ENCODE data around the gene YJU2. TPM values are rescaled to one million over a fixed set of nuclear protein-coding genes. Genes with fewer than 3 reads are reported as not detected.

Gene YJU2
- 10 to 100 TPM; 18.5 to 33.0 (median 23.2) TPM for total RNA-seq

DNA sequence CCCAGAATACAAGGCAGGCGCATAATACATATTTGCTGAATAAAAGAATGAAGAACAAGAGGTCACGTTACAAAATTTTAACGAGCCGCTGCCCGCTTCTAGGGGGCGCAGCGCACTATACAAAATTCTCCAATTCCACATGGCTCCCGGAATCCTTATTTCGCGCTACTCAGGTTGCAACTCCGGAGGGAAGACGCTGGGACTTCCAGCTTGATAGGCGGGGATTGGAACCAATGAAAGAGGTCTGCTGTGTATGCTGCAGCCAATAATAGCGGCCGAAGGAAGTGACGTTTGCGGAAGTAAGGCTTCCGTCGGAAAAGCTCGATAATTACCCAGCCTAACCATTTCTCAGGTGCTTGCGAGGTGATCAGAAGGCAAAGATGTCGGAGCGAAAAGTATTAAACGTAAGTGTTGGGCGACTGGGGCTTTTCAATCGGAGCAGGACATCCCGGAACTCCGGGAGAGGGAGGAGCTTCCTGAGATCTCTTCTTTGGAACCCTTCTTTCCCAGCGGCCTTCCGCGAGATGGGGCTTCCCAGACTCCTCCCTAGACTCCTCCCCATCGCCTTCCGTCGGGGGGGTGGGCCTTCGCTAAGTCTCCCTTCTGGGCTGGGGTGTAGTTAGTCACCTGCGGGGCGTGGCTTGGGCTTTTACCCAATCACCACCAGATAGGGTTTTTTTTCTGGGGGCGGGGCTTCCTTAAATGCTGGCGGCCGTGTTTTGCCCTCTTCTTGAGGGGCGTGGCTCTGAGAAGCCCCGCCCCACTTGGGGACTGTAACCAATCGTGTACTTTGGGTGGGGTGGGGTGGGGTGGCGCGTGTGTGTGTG, at the start of gene YJU2:
YJU2 (plus strand) TSS at position 314 of the 827 bp plus-strand sequence; CDS start at position 381, 67 bp downstream.
- H3K9me3 ChIP-seq = peaks cover 0 to 7% (median 0%) of the 10 kb centered on the region in 3 donors
- whole genome bisulfite sequencing, 2 donors = 0 to 1% methylated on average over 29 to 31 of the region's 45 CpGs
- peaks cover 14 to 37% (median 20%) of the 10 kb centered on the region in 3 donors for H3K36me3 ChIP-seq
- peak within 1 kb of the TSS; percentile 95 to 99 (median 96) for H3K27ac ChIP-seq
- no peaks in the 10 kb centered on the region for H3K27me3 ChIP-seq
- DNase-seq = peak; percentile 96
- TF ChIP-seq POLR2A (IDR thresholded peaks at IDR 0.05) = peak in 1 of 4 donors; percentile 48
- TF ChIP-seq, protein P1, sequence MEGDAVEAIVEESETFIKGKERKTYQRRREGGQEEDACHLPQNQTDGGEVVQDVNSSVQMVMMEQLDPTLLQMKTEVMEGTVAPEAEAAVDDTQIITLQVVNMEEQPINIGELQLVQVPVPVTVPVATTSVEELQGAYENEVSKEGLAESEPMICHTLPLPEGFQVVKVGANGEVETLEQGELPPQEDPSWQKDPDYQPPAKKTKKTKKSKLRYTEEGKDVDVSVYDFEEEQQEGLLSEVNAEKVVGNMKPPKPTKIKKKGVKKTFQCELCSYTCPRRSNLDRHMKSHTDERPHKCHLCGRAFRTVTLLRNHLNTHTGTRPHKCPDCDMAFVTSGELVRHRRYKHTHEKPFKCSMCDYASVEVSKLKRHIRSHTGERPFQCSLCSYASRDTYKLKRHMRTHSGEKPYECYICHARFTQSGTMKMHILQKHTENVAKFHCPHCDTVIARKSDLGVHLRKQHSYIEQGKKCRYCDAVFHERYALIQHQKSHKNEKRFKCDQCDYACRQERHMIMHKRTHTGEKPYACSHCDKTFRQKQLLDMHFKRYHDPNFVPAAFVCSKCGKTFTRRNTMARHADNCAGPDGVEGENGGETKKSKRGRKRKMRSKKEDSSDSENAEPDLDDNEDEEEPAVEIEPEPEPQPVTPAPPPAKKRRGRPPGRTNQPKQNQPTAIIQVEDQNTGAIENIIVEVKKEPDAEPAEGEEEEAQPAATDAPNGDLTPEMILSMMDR (IDR thresholded peaks at IDR 0.05) = peak in 5 of 6 experiments; percentile 21 to 57 (median 41)
- peak within 1 kb of the TSS; percentile 59 to 88 (median 68) for H3K4me3 ChIP-seq
- intact Hi-C loops (cut with DNase I) = no loop called here
- peaks cover 11 to 18% (median 12%) of the 10 kb centered on the region in 3 donors for H3K4me1 ChIP-seq

DNA sequence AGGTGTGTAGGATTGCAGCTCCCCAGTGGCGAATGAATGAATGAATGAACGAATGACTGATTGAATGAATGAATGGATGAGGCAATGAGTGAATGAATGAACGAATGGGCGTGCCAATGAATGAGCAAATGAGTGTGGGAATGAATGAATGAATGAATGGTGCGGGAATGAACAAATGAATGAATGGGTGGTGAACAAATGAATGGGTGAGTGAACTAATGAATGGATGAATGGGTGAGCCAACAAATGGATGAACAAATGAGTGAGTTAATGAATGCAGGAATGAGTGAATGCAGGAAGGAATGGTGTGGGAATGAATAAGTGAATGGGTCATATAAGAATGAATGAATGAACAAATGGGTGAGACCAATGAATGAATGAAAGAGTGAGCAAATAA, 49.7 kb upstream of the YJU2 start:
- WGBS, 2 donors = 77 to 84% methylated on average over 5 of the region's 5 CpGs
- no peaks in the 10 kb centered on the region for H3K9me3 ChIP-seq
- intact Hi-C loops (cut with DNase I) = no loop called here
- H3K4me3 ChIP-seq = no peak overlapping the region
- no peaks in the 10 kb centered on the region for H3K36me3 ChIP-seq
- H3K27me3 ChIP-seq = peaks cover 6 to 84% (median 13%) of the 10 kb centered on the region in 4 donors
- H3K27ac ChIP-seq = no peak overlapping the region
- TF ChIP-seq, protein P1 (IDR thresholded peaks at IDR 0.05) = no peak
- TF ChIP-seq POLR2A (IDR thresholded peaks at IDR 0.05) = no peak
- DNase-seq = no peak
- H3K4me1 ChIP-seq = peaks cover 0 to 9% (median 7%) of the 10 kb centered on the region in 3 donors

DNA sequence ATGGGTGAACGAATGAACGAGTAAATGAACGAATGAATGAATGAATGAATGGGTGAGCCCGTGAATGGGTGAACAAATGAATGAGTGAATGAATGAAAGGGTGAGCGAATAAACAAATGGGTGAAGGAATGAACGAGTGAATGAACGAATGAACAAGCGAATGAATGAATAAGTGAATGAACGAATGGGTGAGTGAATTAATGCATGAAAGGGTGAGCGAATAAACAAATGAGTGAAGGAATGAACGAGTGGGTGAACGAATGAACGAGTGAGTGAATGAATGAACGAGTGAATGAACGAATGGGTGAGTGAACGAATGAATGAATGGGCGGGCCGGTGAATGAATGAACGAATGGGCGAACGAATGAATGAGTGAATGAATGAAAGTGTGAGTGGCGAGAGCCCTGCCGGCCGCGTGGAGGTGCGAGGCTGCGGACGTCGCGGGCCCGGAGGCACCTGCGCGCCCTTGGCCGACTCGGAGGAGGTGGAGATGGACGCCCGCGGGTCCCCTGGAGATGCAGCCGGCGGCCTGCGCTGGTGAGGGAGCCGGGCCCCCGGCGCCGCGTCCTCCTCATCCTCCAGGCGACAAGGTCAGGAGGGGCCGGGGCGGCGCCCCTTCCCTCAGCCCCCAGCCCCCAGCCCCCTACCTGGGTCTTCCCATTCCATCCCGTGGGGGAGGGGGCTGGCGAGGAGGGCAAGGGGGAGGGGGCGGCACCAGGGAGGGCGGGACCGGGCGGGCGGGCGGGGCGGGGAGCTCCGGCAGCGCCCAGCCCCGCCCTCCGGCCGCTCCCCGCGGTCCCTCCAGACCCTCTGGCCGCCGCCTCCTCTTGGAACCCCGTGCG, 49.0 kb upstream of the YJU2 start:
- WGBS, 2 donors = 30% methylated on average over 38 to 41 of the region's 70 CpGs
- Histone ChIP-seq H3K9me3 (no peaks in the 10 kb centered on the region), H3K36me3 (no peaks in the 10 kb centered on the region), H3K27ac (no peak overlapping the region), H3K27me3 (peaks cover 6 to 78% (median 13%) of the 10 kb centered on the region in 4 donors), H3K4me3 (peak overlapping the region in 1 of 4 donors; percentile 12), H3K4me1 (peaks cover 0 to 9% (median 7%) of the 10 kb centered on the region in 3 donors)
- TF ChIP-seq, protein P1 (IDR thresholded peaks at IDR 0.05) = no peak
- TF ChIP-seq POLR2A (IDR thresholded peaks at IDR 0.05) = no peak
- intact Hi-C loops (cut with DNase I) = no loop called here
- DNase-seq = no peak

DNA sequence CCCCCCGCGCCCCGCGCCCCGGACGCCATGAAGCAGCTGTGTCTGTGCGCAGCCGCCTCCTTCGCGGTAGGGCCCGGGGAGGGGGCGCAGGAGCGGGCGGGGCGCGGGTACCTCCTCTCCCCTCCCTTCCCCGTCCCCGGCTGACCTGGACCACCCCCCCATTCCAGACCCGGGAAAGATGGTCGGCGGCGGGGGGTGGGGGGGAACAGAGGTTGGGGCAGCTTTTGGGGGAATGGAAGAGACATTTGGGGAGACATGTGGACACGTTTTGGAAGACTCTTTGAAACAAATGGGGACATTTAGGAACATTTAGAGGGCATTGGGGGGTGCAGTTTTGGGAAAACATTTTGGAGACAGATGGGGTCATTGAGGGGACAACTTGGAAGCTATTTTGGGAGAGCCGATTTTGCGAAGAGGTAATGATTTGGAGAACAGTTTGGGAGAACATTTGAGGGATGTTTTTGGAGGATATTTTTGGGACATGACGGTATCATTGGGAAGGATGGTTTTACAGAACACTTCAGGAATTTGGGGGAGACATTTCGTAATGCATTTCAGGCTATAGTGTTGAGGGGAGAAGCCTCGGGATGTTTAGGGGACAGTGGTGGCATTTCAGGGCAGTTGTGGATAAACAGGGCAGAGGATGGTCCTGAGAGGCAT, 48.3 kb upstream of the YJU2 start:
- TF ChIP-seq, protein P1 (IDR thresholded peaks at IDR 0.05) = no peak
- TF ChIP-seq POLR2A (IDR thresholded peaks at IDR 0.05) = no peak
- WGBS, 2 donors = 14 to 20% methylated on average over 6 to 9 of the region's 28 CpGs
- Histone ChIP-seq H3K9me3 (no peaks in the 10 kb centered on the region), H3K27ac (no peak overlapping the region), H3K27me3 (peaks cover 6 to 71% (median 13%) of the 10 kb centered on the region in 4 donors), H3K4me1 (peaks cover 0 to 9% (median 7%) of the 10 kb centered on the region in 3 donors), H3K36me3 (no peaks in the 10 kb centered on the region), H3K4me3 (peak overlapping the region in 1 of 4 donors; percentile 12)
- intact Hi-C loops (cut with DNase I) = no loop called here
- DNase-seq = no peak
